ENCODE measurements around the gene PELI2. TPM values are rescaled to one million over a fixed set of nuclear protein-coding genes. Genes with fewer than 3 reads are reported as not detected.

PELI2 gene
- total RNA-seq, 1 donor from 2014 or later: 16.2 TPM

DNA sequence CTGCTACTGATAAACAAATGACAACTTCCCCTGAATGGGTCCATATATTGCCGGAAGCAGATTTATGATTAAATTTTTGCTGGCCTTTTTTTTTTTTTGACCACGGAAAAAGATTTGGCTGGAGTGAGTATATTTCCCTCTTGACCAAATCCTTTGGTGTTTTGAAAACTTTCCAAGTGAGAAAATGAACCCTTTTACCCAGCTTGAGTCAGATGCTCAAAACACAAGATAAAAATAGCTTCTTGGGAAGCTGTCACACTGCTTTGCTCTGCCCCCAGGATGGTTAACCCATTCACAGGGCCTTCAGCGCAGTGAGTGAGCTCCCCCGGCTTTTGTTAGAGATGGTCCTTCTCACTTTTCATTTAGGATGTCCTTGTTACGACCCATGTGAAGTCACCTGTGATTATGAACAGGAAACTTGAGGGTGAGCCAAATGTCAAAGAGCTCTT, 224.3 kb downstream of the PELI2 start:
- H3K4me3 Mint-ChIP-seq: no peak overlapping the region
- DNase-seq (ENCODE audit: low read depth, low spot score): no peak
- no peaks in the 10 kb centered on the region for H3K9me3 Mint-ChIP-seq
- TF ChIP-seq, protein P1, sequence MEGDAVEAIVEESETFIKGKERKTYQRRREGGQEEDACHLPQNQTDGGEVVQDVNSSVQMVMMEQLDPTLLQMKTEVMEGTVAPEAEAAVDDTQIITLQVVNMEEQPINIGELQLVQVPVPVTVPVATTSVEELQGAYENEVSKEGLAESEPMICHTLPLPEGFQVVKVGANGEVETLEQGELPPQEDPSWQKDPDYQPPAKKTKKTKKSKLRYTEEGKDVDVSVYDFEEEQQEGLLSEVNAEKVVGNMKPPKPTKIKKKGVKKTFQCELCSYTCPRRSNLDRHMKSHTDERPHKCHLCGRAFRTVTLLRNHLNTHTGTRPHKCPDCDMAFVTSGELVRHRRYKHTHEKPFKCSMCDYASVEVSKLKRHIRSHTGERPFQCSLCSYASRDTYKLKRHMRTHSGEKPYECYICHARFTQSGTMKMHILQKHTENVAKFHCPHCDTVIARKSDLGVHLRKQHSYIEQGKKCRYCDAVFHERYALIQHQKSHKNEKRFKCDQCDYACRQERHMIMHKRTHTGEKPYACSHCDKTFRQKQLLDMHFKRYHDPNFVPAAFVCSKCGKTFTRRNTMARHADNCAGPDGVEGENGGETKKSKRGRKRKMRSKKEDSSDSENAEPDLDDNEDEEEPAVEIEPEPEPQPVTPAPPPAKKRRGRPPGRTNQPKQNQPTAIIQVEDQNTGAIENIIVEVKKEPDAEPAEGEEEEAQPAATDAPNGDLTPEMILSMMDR (conservative IDR thresholded peaks at IDR 0.05): no peak
- no peaks in the 10 kb centered on the region for H3K36me3 Mint-ChIP-seq (ENCODE audit: low read depth)
- no peaks in the 10 kb centered on the region for H3K27me3 Mint-ChIP-seq (ENCODE audit: low read depth)
- peaks cover 9% of the 10 kb centered on the region for H3K4me1 Mint-ChIP-seq
- H3K27ac Mint-ChIP-seq (ENCODE audit: unreplicated experiment): no peak overlapping the region

- H3K9me3 Mint-ChIP-seq: peaks cover 6% of the 10 kb centered on the region
Observed at GRCh38 chr14:56349960-56350359, 231.7 kb downstream of the PELI2 start.

More at GRCh38 chr14:56349960-56350359, 231.7 kb downstream of the PELI2 start:
- Mint-ChIP-seq H3K4me1 (no peaks in the 10 kb centered on the region), H3K36me3 (ENCODE audit: low read depth) (peaks cover 8% of the 10 kb centered on the region), H3K27ac (ENCODE audit: unreplicated experiment) (no peak overlapping the region), H3K4me3 (no peak overlapping the region), H3K27me3 (ENCODE audit: low read depth) (no peaks in the 10 kb centered on the region)
- TF ChIP-seq, protein P1 (conservative IDR thresholded peaks at IDR 0.05): no peak
- no peak for DNase-seq (ENCODE audit: low read depth, low spot score)

All from neural crest cell (in vitro differentiated cells).